CD14-positive monocyte (primary cell): Measurements from ENCODE around the gene TOM1. TPM values are rescaled to one million over a fixed set of nuclear protein-coding genes. Genes with fewer than 3 reads are reported as not detected.
"Not testable (repeated sequence)": the region's sequence is repeated elsewhere in the genome, so short reads cannot be mapped to it uniquely, and the experiment has no call there.

Source experiments
- DNase-seq, 3 donors: peaks; one replicate each; pipeline ENCODE4 v3.0.0-alpha.2; 2011 to 2022
- H2AFZ ChIP-seq: 2 replicates; pipeline ENCODE4 v1.6.0; 2012; ENCODE audit warnings: mild to moderate bottlenecking, low read depth, low read length, inconsistent platforms; ENCODE audit not compliant: insufficient read depth, poor library complexity, severe bottlenecking
- H3K27ac ChIP-seq, 2 donors: 1 replicate in 1 of 2; 2 replicates in 1 of 2; pipeline ENCODE4 v1.5.1; 2012 to 2013; ENCODE audit warnings: low read length in 2 of 2, control low read depth in 1 of 2, inconsistent platforms in 1 of 2, low read depth in 1 of 2, mild to moderate bottlenecking in 1 of 2
- H3K27me3 ChIP-seq, 2 donors: one replicate each; pipeline versions ENCODE4 v1.6.0 to v1.6.1; 2011 to 2013; ENCODE audit warnings: low read length in 2 of 2; ENCODE audit not compliant: control insufficient read depth in 2 of 2, insufficient read depth in 2 of 2
- H3K36me3 ChIP-seq, 2 donors: replicated peaks in 1 of 2; 1 replicate in 1 of 2; 2 replicates in 1 of 2; pipeline versions ENCODE4 v1.5.1 to v1.6.1; 2012 to 2013; ENCODE audit warnings: low read length in 2 of 2, control low read depth in 1 of 2, inconsistent platforms in 1 of 2, mild to moderate bottlenecking in 1 of 2; ENCODE audit not compliant: insufficient read depth in 2 of 2, control insufficient read depth in 1 of 2
- H3K4me1 ChIP-seq, 2 donors: 1 replicate in 1 of 2; 2 replicates in 1 of 2; pipeline versions ENCODE4 v1.5.1 to v1.6.1; 2012 to 2013; ENCODE audit warnings: low read length in 2 of 2, control low read depth in 1 of 2, inconsistent platforms in 1 of 2, mild to moderate bottlenecking in 1 of 2, moderate library complexity in 1 of 2; ENCODE audit not compliant: insufficient read depth in 2 of 2, control insufficient read depth in 1 of 2
- H3K4me2 ChIP-seq: replicated peaks from 2 replicates; pipeline ENCODE3; 2012; ENCODE audit warnings: low read length, moderate library complexity, mild to moderate bottlenecking; ENCODE audit not compliant: poor library complexity, severe bottlenecking; ENCODE audit errors: extremely low read depth
- H3K4me3 ChIP-seq, 3 experiments: fragments of 200-600 bp in 1 of 3; sonication (generic) in 1 of 3; replicated peaks in 1 of 3; 1 replicate in 2 of 3; 2 replicates in 1 of 3; pipeline ENCODE4 v1.5.1; 2011 to 2013; ENCODE audit warnings: low read length in 3 of 3, mild to moderate bottlenecking in 3 of 3, control low read depth in 2 of 3, low read depth in 2 of 3, inconsistent platforms in 1 of 3, moderate library complexity in 1 of 3
- H3K79me2 ChIP-seq: 2 replicates; pipeline ENCODE4 v1.6.0; 2012; ENCODE audit warnings: mild to moderate bottlenecking, control low read depth, inconsistent platforms, low read length, moderate library complexity; ENCODE audit not compliant: insufficient read depth
- H3K9ac ChIP-seq: 2 replicates; pipeline ENCODE4 v1.6.0; 2017; ENCODE audit warnings: low read length, mild to moderate bottlenecking; ENCODE audit not compliant: insufficient read depth, poor library complexity, severe bottlenecking
- H3K9me3 ChIP-seq, 2 donors: replicated peaks in 1 of 2; 1 replicate in 1 of 2; 2 replicates in 1 of 2; pipeline versions ENCODE4 v1.5.1 to v1.6.1; 2012 to 2013; ENCODE audit warnings: low read length in 2 of 2, control low read depth in 1 of 2; ENCODE audit not compliant: control insufficient read depth in 1 of 2, insufficient read depth in 1 of 2
- H4K20me1 ChIP-seq: 2 replicates; pipeline ENCODE4 v1.6.0; 2012; ENCODE audit warnings: mild to moderate bottlenecking, low read length, control low read depth, moderate library complexity; ENCODE audit not compliant: insufficient read depth
- H3K27ac Mint-ChIP-seq, 7 donors: one replicate each; pipeline ENCODE4 v1.8.0; 2020; ENCODE audit warnings: mild to moderate bottlenecking in 7 of 7, mixed read lengths in 7 of 7, moderate library complexity in 6 of 7, inconsistent platforms in 2 of 7
- H3K27me3 Mint-ChIP-seq, 3 donors: one replicate each; pipeline ENCODE4 v1.8.0; 2021 to 2022; ENCODE audit warnings: low read depth in 3 of 3, mild to moderate bottlenecking in 3 of 3, mixed read lengths in 3 of 3, moderate library complexity in 3 of 3, inconsistent platforms in 1 of 3
- H3K36me3 Mint-ChIP-seq, 2 donors: one replicate each; pipeline ENCODE4 v1.8.0; 2020; ENCODE audit warnings: mixed read lengths in 2 of 2, inconsistent platforms in 1 of 2, mild to moderate bottlenecking in 1 of 2
- H3K4me1 Mint-ChIP-seq: one replicate; pipeline ENCODE4 v1.8.0; 2020; ENCODE audit warnings: mild to moderate bottlenecking, mixed read lengths
- H3K4me3 Mint-ChIP-seq, 2 donors: one replicate each; pipeline ENCODE4 v1.8.0; 2020; ENCODE audit warnings: mild to moderate bottlenecking in 2 of 2, mixed read lengths in 2 of 2, moderate library complexity in 1 of 2
- H3K9me3 Mint-ChIP-seq, 7 donors: one replicate each; pipeline ENCODE4 v1.8.0; 2020 to 2022; ENCODE audit warnings: mixed read lengths in 7 of 7, mild to moderate bottlenecking in 6 of 7, moderate library complexity in 6 of 7, inconsistent platforms in 2 of 7
- WGBS: methylation state at CpG from one replicate; pipeline ENCODE4 v1.1.5; 2013; ENCODE audit warnings: missing lambda C conversion rate; ENCODE audit not compliant: insufficient coverage; 5-methylcytosine and 5-hydroxymethylcytosine counted together
- intact Hi-C, 2 donors: fragments of 100-400 bp; cut with micrococcal nuclease; formaldehyde crosslinking; loops; one replicate each; pipeline versions ENCODE4 v1.15.0 to v1.15.1; 2023
- polyA plus RNA-seq, 3 donors: library from polyadenylated mRNA; depleted of rRNA in 1 of 3; unstranded in 2 of 3; stranded (reverse) in 1 of 3; fragments of 300-500 nt in 2 of 3; fragments of >200 nt in 1 of 3; fragmentation: Illumina TruSeq in 2 of 3; gene quantifications; 1 replicate in 2 of 3; 2 replicates in 1 of 3; pipeline ENCODE4 v1.2.3, GENCODE V29; 2012 to 2021
- TF ChIP-seq, protein P1 (sequence below): fragments of 200-600 bp; IDR thresholded peaks from one replicate; pipeline ENCODE4 v1.8.0; 2022; ENCODE audit warnings: antibody characterized with exemption, mild to moderate bottlenecking

Gene TOM1
- polyA plus RNA-seq, 3 donors = 80.5 to 167 (median 120) TPM

DNA sequence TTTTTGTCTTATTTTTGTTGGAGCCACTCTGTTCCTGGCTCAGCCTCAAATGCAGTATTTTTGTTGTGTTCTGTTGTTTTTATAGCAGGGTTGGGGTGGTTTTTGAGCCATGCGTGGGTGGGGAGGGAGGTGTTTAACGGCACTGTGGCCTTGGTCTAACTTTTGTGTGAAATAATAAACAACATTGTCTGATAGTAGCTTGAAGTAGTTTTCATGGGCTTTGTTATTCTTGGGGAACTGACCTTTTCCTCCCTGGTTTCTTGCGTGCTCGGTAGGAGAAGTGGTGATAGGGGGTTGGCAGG is 94.3 kb downstream of the TOM1 start:
- Mint-ChIP-seq H3K27ac (peak overlapping the region in 4 of 7 donors; percentile 38 to 69 (median 60)), H3K4me1 (peaks cover 22% of the 10 kb centered on the region), H3K27me3 (peaks cover 0 to 3% (median 1%) of the 10 kb centered on the region in 3 donors), H3K9me3 (peaks cover 0 to 1% (median 0%) of the 10 kb centered on the region in 7 donors), H3K36me3 (peaks cover 52 to 63% of the 10 kb centered on the region in 2 donors), H3K4me3 (no peak overlapping the region)
- TF ChIP-seq, protein P1, sequence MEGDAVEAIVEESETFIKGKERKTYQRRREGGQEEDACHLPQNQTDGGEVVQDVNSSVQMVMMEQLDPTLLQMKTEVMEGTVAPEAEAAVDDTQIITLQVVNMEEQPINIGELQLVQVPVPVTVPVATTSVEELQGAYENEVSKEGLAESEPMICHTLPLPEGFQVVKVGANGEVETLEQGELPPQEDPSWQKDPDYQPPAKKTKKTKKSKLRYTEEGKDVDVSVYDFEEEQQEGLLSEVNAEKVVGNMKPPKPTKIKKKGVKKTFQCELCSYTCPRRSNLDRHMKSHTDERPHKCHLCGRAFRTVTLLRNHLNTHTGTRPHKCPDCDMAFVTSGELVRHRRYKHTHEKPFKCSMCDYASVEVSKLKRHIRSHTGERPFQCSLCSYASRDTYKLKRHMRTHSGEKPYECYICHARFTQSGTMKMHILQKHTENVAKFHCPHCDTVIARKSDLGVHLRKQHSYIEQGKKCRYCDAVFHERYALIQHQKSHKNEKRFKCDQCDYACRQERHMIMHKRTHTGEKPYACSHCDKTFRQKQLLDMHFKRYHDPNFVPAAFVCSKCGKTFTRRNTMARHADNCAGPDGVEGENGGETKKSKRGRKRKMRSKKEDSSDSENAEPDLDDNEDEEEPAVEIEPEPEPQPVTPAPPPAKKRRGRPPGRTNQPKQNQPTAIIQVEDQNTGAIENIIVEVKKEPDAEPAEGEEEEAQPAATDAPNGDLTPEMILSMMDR = no peak
- peaks cover under 1% of the 10 kb centered on the region for H3K79me2 ChIP-seq
- peaks cover 23% of the 10 kb centered on the region for H4K20me1 ChIP-seq
- H3K36me3 ChIP-seq = peaks cover 44 to 57% of the 10 kb centered on the region in 2 donors
- no peak overlapping the region for H3K4me2 ChIP-seq
- WGBS = 100% methylated on average over 2 of the region's 4 CpGs
- H3K4me1 ChIP-seq = peaks cover 20 to 33% of the 10 kb centered on the region in 2 donors
- no peaks in the 10 kb centered on the region for H3K9me3 ChIP-seq
- no peak overlapping the region for H3K4me3 ChIP-seq
- no peak for DNase-seq
- H3K9ac ChIP-seq = no peak overlapping the region
- intact Hi-C loops = no loop called here
- no peaks in the 10 kb centered on the region for H3K27me3 ChIP-seq
- no peak overlapping the region for H2AFZ ChIP-seq
- peak overlapping the region in 1 of 2 donors; percentile 11 for H3K27ac ChIP-seq

DNA sequence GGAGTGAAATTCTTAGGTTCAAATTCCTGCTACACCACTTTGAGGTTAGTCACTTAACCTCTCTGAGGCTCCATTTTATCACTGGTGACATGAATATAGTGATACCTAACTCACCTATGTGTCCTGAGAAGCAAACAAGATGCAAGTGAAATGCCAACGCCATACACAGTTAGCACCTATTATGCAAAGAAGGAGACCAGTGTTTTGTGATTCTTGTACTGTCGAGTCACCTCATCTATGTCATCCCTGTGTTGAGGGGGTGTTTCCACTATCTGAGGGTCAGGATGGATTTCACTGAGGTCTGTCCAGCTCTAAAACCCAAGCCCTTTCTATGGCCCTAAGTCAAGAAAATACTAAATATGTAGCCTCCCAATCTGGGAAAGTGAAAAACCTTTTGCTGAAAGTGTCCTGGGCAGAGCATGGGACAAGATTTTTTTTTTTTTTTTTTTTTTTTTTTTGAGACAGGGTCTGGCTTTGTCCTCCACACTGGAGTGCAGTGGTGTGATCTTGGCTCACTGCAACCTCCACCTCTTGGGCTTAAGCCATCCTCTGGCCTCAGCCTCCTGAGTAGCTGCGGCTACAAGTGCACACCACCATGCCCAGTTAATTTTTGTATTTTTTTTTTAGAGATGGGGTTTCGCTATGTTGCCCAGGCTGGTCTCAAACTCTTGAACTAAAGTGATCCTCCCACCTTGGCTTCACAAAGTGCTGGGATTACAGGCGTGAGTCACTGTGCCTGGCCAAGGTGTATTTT is 95.3 kb downstream of the TOM1 start:
- WGBS = no CpG with 5 or more reads among the region's 5 CpGs
- Histone ChIP-seq H3K4me1 (peaks cover 26 to 40% of the 10 kb centered on the region in 2 donors), H3K27me3 (no peaks in the 10 kb centered on the region), H3K4me3 (no peak overlapping the region), H3K27ac (no peak overlapping the region), H3K9me3 (no peaks in the 10 kb centered on the region), H3K79me2 (peaks cover 9% of the 10 kb centered on the region), H2AFZ (no peak overlapping the region), H3K36me3 (peaks cover 37 to 51% of the 10 kb centered on the region in 2 donors), H4K20me1 (peaks cover 17% of the 10 kb centered on the region), H3K4me2 (no peak overlapping the region), H3K9ac (no peak overlapping the region)
- TF ChIP-seq, protein P1 = no peak
- H3K27ac Mint-ChIP-seq = peak overlapping the region in 3 of 7 donors; percentile 8 to 54 (median 15)
- peaks cover 24% of the 10 kb centered on the region for H3K4me1 Mint-ChIP-seq
- no peak overlapping the region for H3K4me3 Mint-ChIP-seq
- peaks cover 0 to 1% (median 0%) of the 10 kb centered on the region in 3 donors for H3K27me3 Mint-ChIP-seq
- intact Hi-C loops = loop anchor here in 1 of 2 donors (5.0 kb wide), 1 partner anchor 43 kb away; no protein-coding TSS in a partner anchor
- DNase-seq = no peak
- no peaks in the 10 kb centered on the region for H3K9me3 Mint-ChIP-seq
- peaks cover 42 to 53% of the 10 kb centered on the region in 2 donors for H3K36me3 Mint-ChIP-seq

DNA sequence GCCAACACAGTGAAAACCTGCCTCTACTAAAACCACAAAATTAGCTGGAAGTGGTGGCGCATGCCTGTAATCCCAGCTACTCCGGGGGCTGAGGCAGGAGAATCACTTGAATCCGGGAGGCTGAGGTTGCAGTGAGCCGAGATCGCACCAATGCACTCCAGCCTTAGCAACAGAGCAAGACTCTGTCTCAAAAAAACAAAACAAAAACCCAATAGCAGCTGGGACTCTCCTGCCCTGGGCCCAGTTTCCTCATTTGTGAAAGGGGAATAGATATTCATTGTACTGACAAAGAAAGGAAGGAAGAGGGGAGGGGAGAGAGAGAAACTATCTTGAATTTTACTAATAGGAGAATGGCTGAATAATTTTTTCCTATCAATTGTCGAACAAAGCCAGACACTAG is 96.9 kb downstream of the TOM1 start:
- not testable (repeated sequence) for H4K20me1 ChIP-seq, H3K9me3 ChIP-seq, H3K27me3 Mint-ChIP-seq, H3K9me3 Mint-ChIP-seq, H3K27me3 ChIP-seq
- Histone ChIP-seq H3K4me3 (peak overlapping the region in 1 of 3 experiments; percentile 42), H3K9ac (peak overlapping the region; percentile 57), H3K4me2 (peak overlapping the region; percentile 40), H3K27ac (peak overlapping the region; percentile 81 to 87), H3K36me3 (peaks cover 25 to 35% of the 10 kb centered on the region in 2 donors), H3K4me1 (peaks cover 35 to 52% of the 10 kb centered on the region in 2 donors), H2AFZ (peak overlapping the region; percentile 72), H3K79me2 (peaks cover 25% of the 10 kb centered on the region)
- intact Hi-C loops = loop anchor here in 1 of 2 donors (5.0 kb wide), 1 partner anchor 44 kb away; no protein-coding TSS in a partner anchor
- peaks cover 37% of the 10 kb centered on the region for H3K4me1 Mint-ChIP-seq
- WGBS = 37% methylated on average over 3 of the region's 6 CpGs
- peak overlapping the region; percentile 93 to 98 (median 96) for H3K27ac Mint-ChIP-seq
- peaks cover 32 to 43% of the 10 kb centered on the region in 2 donors for H3K36me3 Mint-ChIP-seq
- H3K4me3 Mint-ChIP-seq = peak overlapping the region; percentile 27 to 60
- peak; percentile 54 to 80 (median 73) for DNase-seq
